Gastroesophageal sphincter (tissue), 4 donors: ENCODE measurements around the gene TNXB. TPM values are rescaled to one million over a fixed set of nuclear protein-coding genes. Genes with fewer than 3 reads are reported as not detected.

Experiments used
- ATAC-seq: fragments of 150-250 bp; one replicate; pipeline ENCODE4 v1.9.1; 2016; ENCODE audit warnings: mild to moderate bottlenecking, moderate library complexity
- H3K27ac ChIP-seq, 4 donors: fragments of 200-600 bp; sonication (generic) in 3 of 4; 1 replicate in 3 of 4; 2 replicates in 1 of 4; pipeline ENCODE4 v1.5.1; 2016 to 2019
- H3K27me3 ChIP-seq: fragments of 200-600 bp; sonication (generic); one replicate; pipeline ENCODE4 v1.5.1; 2019
- H3K36me3 ChIP-seq, 2 donors: fragments of 200-600 bp; sonication (generic); one replicate each; pipeline ENCODE4 v1.5.1; 2019; ENCODE audit warnings: control low read depth in 1 of 2
- H3K4me1 ChIP-seq, 3 donors: fragments of 200-600 bp; sonication (generic); 1 replicate in 2 of 3; 2 replicates in 1 of 3; pipeline ENCODE4 v1.5.1; 2016 to 2019; ENCODE audit warnings: control low read depth in 2 of 3
- H3K4me3 ChIP-seq, 2 donors: fragments of 200-600 bp; sonication (generic); one replicate each; pipeline ENCODE4 v1.5.1; 2019; ENCODE audit warnings: mild to moderate bottlenecking in 1 of 2, moderate library complexity in 1 of 2
- H3K9me3 ChIP-seq, 3 donors: fragments of 200-600 bp; sonication (generic); one replicate each; pipeline ENCODE4 v1.5.1; 2017 to 2019; ENCODE audit warnings: control low read depth in 2 of 3
- EP300 ChIP-seq: sonication (generic); formaldehyde crosslinking; IDR thresholded peaks from one replicate; pipeline ENCODE4 v1.6.1; 2017; ENCODE audit warnings: antibody characterized with exemption, mild to moderate bottlenecking
- POLR2A ChIP-seq, 2 donors: fragments of 450-650 bp; IDR thresholded peaks; one replicate each; pipeline ENCODE4 v1.6.1; 2017; ENCODE audit warnings: antibody characterized with exemption in 2 of 2, mild to moderate bottlenecking in 2 of 2, moderate library complexity in 1 of 2
- POLR2AphosphoS5 ChIP-seq: sonication (generic); formaldehyde crosslinking; IDR thresholded peaks from one replicate; pipeline ENCODE4 v1.6.1; 2017; ENCODE audit warnings: antibody characterized with exemption
- WGBS, 2 donors: methylation state at CpG; one replicate each; pipeline ENCODE4 v1.1.5; 2018; ENCODE audit warnings: low coverage in 1 of 2; 5-methylcytosine and 5-hydroxymethylcytosine counted together
- total RNA-seq, 4 donors: library from RNA; depleted of rRNA; stranded (reverse); fragments of >200 nt; gene quantifications; one replicate each; pipeline ENCODE4 v1.1.0, GENCODE V29; 2016
- TF ChIP-seq, protein P1 (sequence below), 4 experiments: fragments of 200-600 bp in 2 of 4; fragments of 450-650 bp in 2 of 4; sonication (generic) in 1 of 4; IDR thresholded peaks; one replicate each; pipeline ENCODE4 v1.5.1; 2017 to 2019; ENCODE audit warnings: antibody characterized with exemption in 4 of 4, mild to moderate bottlenecking in 2 of 4, moderate library complexity in 2 of 4

The TNXB gene
- total RNA-seq, 4 donors from 2014 or later, result 148 to 394 (median 190) TPM

DNA sequence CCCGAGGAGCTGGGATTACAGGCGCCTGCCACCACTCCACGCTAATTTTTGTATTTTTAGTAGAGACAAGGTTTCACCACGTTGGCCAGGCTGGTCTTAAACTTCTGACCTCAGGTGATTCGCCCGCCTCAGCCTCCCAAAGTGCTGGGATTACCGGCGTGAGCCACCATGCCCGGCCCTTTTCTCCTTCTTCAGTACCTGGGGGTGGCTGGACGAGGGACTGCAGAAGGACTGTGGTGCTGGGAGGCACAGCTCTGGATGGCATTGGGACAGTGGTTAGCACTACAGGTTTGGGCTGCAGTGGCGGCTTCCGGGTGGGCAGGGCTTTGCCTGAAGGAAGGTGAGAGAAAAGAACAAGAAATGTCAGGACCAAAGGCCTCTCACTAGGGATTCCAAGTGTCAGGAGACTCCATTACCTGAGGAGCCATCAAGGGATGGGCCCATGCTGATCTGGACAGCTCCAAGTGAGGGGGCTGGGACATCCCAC, 11.5 kb upstream of the TNXB start:
- Histone ChIP-seq H3K27me3 (no peaks in the 10 kb centered on the region), H3K27ac (no peak overlapping the region), H3K4me1 (peaks cover 0 to 28% (median 6%) of the 10 kb centered on the region in 3 donors), H3K9me3 (no peaks in the 10 kb centered on the region), H3K36me3 (peaks cover 0 to 97% of the 10 kb centered on the region in 2 donors), H3K4me3 (no peak overlapping the region)
- WGBS, 2 donors, result 80% methylated on average over 1 of the region's 12 CpGs; no CpG with 5 or more reads in 1 of the 2 donors
- no peak for ATAC-seq
- TF ChIP-seq POLR2AphosphoS5, result no peak
- no peak for TF ChIP-seq EP300
- TF ChIP-seq, protein P1, sequence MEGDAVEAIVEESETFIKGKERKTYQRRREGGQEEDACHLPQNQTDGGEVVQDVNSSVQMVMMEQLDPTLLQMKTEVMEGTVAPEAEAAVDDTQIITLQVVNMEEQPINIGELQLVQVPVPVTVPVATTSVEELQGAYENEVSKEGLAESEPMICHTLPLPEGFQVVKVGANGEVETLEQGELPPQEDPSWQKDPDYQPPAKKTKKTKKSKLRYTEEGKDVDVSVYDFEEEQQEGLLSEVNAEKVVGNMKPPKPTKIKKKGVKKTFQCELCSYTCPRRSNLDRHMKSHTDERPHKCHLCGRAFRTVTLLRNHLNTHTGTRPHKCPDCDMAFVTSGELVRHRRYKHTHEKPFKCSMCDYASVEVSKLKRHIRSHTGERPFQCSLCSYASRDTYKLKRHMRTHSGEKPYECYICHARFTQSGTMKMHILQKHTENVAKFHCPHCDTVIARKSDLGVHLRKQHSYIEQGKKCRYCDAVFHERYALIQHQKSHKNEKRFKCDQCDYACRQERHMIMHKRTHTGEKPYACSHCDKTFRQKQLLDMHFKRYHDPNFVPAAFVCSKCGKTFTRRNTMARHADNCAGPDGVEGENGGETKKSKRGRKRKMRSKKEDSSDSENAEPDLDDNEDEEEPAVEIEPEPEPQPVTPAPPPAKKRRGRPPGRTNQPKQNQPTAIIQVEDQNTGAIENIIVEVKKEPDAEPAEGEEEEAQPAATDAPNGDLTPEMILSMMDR (IDR thresholded peaks at IDR 0.05), result no peak
- TF ChIP-seq POLR2A (IDR thresholded peaks at IDR 0.05), result no peak

- H3K27ac ChIP-seq, result peak overlapping the region in 3 of 4 donors; percentile 62 to 86 (median 73)
- no peaks in the 10 kb centered on the region for H3K9me3 ChIP-seq
- peaks cover 0 to 91% of the 10 kb centered on the region in 2 donors for H3K36me3 ChIP-seq
- no peak overlapping the region for H3K4me3 ChIP-seq
- TF ChIP-seq EP300, result no peak
- TF ChIP-seq, protein P1 (IDR thresholded peaks at IDR 0.05), result peak in 3 of 4 experiments; percentile 92 to 95 (median 92)
- H3K4me1 ChIP-seq, result peaks cover 0 to 32% (median 10%) of the 10 kb centered on the region in 3 donors
- peak; percentile 73 for ATAC-seq
- WGBS, 2 donors, result 21 to 40% methylated on average over 3 to 11 of the region's 17 CpGs
- H3K27me3 ChIP-seq, result no peaks in the 10 kb centered on the region
These were observed 9.9 kb upstream of the TNXB start for GRCh38 chr6:32118782-32119628.

DNA sequence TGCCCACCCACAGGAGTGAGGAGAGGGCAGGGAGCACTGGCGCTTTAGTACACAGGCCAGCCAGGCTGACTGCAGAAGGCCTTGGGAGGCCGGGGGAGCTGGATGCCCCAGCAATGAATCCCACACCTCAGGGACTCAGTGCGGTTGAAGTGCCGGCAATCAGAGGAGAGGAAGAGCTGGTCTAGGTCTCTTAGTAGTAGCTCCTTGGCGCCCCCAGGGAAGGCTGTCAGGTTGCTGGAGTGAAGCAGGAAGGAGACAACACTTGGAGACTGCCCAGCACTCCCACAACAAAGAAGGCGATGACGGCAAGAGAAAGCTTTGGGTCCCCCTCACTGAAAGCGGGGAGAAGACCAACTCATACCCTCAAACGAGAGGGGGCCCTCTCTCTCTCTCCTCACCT, 8.3 kb upstream of the TNXB start:
- H3K27ac ChIP-seq, result peak overlapping the region in 2 of 4 donors; percentile 12 to 86
- H3K9me3 ChIP-seq, result no peaks in the 10 kb centered on the region
- peaks cover 0 to 75% of the 10 kb centered on the region in 2 donors for H3K36me3 ChIP-seq
- no peak overlapping the region for H3K4me3 ChIP-seq
- no peak for ATAC-seq
- no peaks in the 10 kb centered on the region for H3K27me3 ChIP-seq
- WGBS, 2 donors, result no CpG with 5 or more reads among the region's 9 CpGs
- peaks cover 5 to 47% (median 25%) of the 10 kb centered on the region in 3 donors for H3K4me1 ChIP-seq
- TF ChIP-seq POLR2AphosphoS5 (no peak), EP300 (no peak)

GRCh38 chr6:32116674-32117073, 7.5 kb upstream of the TNXB start:
- no peaks in the 10 kb centered on the region for H3K9me3 ChIP-seq
- H3K36me3 ChIP-seq, result peaks cover 0 to 67% of the 10 kb centered on the region in 2 donors
- H3K4me1 ChIP-seq, result peaks cover 5 to 55% (median 33%) of the 10 kb centered on the region in 3 donors
- H3K4me3 ChIP-seq, result no peak overlapping the region
- no peak for TF ChIP-seq EP300
- TF ChIP-seq POLR2AphosphoS5, result no peak
- TF ChIP-seq, protein P1 (IDR thresholded peaks at IDR 0.05), result peak in 3 of 4 experiments; percentile 32 to 39 (median 32)
- H3K27me3 ChIP-seq, result no peaks in the 10 kb centered on the region
- WGBS, 2 donors, result 90% methylated on average over 2 of the region's 7 CpGs; no CpG with 5 or more reads in 1 of the 2 donors
- ATAC-seq, result no peak
- H3K27ac ChIP-seq, result peak overlapping the region in 2 of 4 donors; percentile 12 to 86

- Histone ChIP-seq H3K36me3 (peaks cover 0 to 57% of the 10 kb centered on the region in 2 donors), H3K9me3 (no peaks in the 10 kb centered on the region)
- 60 to 65% methylated on average over 1 to 2 of the region's 6 CpGs for WGBS, 2 donors
These were observed 6.5 kb upstream of the TNXB start for GRCh38 chr6:32115623-32116022.

More at GRCh38 chr6:32115623-32116022, 6.5 kb upstream of the TNXB start:
- Histone ChIP-seq H3K4me3 (no peak overlapping the region), H3K27me3 (no peaks in the 10 kb centered on the region), H3K27ac (peak overlapping the region in 3 of 4 donors; percentile 22 to 86 (median 77)), H3K4me1 (peaks cover 5 to 66% (median 43%) of the 10 kb centered on the region in 3 donors)
- ATAC-seq, result no peak
- TF ChIP-seq EP300 (no peak), POLR2A (IDR thresholded peaks at IDR 0.05) (no peak)
